Lower leg skin (tissue), 4 donors: ENCODE measurements around the gene ZFYVE28. TPM values are rescaled to one million over a fixed set of nuclear protein-coding genes. Genes with fewer than 3 reads are reported as not detected.

Experiments
- DNase-seq, 2 donors: peaks; one replicate each; pipeline ENCODE4 v3.0.0-alpha.2; 2019; ENCODE audit warnings: low spot score in 2 of 2
- H3K4me3 ChIP-seq: fragments of 200-600 bp; sonication (generic); 2 replicates; pipeline ENCODE4 v1.5.1; 2017; ENCODE audit warnings: mild to moderate bottlenecking, low read depth; ENCODE audit not compliant: poor library complexity, severe bottlenecking
- CTCF ChIP-seq, 3 donors: fragments of 450-650 bp; IDR thresholded peaks; one replicate each; pipeline ENCODE4 v1.5.1; 2016; ENCODE audit warnings: antibody characterized with exemption in 3 of 3, mild to moderate bottlenecking in 3 of 3, moderate library complexity in 2 of 3
- POLR2A ChIP-seq, 2 donors: fragments of 450-650 bp; IDR thresholded peaks; one replicate each; pipeline ENCODE4 v1.6.1; 2016 to 2017; ENCODE audit warnings: antibody characterized with exemption in 2 of 2, mild to moderate bottlenecking in 1 of 2, moderate library complexity in 1 of 2
- WGBS, 2 donors: methylation state at CpG; one replicate each; pipeline ENCODE4 v1.1.5; 2018; 5-methylcytosine and 5-hydroxymethylcytosine counted together
- intact Hi-C: fragments of 100-400 bp; cut with DNase I; formaldehyde crosslinking; loops from one replicate; pipeline ENCODE4 v1.15.0; 2023; ENCODE audit warnings: low total_unique reads
- total RNA-seq, 4 donors: library from RNA; depleted of rRNA; stranded (reverse); fragments of >200 nt; gene quantifications; one replicate each; pipeline ENCODE4 v1.1.0, GENCODE V29; 2016

ZFYVE28 gene
- total RNA-seq, 4 donors from 2014 or later: 5.0 to 12.8 (median 9.9) TPM

GRCh38 chr4:2332976-2333319, 85.5 kb downstream of the ZFYVE28 start:
- WGBS, 2 donors: 92 to 96% methylated on average over 6 of the region's 6 CpGs
- TF ChIP-seq CTCF (IDR thresholded peaks at IDR 0.05): no peak
- TF ChIP-seq POLR2A (IDR thresholded peaks at IDR 0.05): no peak
- intact Hi-C loops: no loop called here
- DNase-seq: no peak
- no peak overlapping the region for H3K4me3 ChIP-seq

GRCh38 chr4:2332201-2332975, 86.1 kb downstream of the ZFYVE28 start:
- TF ChIP-seq CTCF (IDR thresholded peaks at IDR 0.05) (no peak), POLR2A (IDR thresholded peaks at IDR 0.05) (no peak)
- intact Hi-C loops: no loop called here
- H3K4me3 ChIP-seq: no peak overlapping the region
- 90 to 91% methylated on average over 16 to 20 of the region's 21 CpGs for WGBS, 2 donors
- no peak for DNase-seq

- WGBS, 2 donors: 88% methylated on average over 11 to 13 of the region's 13 CpGs
- TF ChIP-seq POLR2A (IDR thresholded peaks at IDR 0.05) (no peak), CTCF (IDR thresholded peaks at IDR 0.05) (no peak)
- intact Hi-C loops: no loop called here
These were observed 86.8 kb downstream of the ZFYVE28 start for GRCh38 chr4:2331519-2332200.

GRCh38 chr4:2331043-2331420, 87.4 kb downstream of the ZFYVE28 start:
- no peak for DNase-seq
- no peak overlapping the region for H3K4me3 ChIP-seq
- intact Hi-C loops: no loop called here
- no peak for TF ChIP-seq POLR2A (IDR thresholded peaks at IDR 0.05)
- no peak for TF ChIP-seq CTCF (IDR thresholded peaks at IDR 0.05)
- WGBS, 2 donors: 74 to 78% methylated on average over 11 of the region's 11 CpGs

More at GRCh38 chr4:2331519-2332200, 86.8 kb downstream of the ZFYVE28 start:
- no peak overlapping the region for H3K4me3 ChIP-seq
- DNase-seq: no peak

GRCh38 chr4:2330091-2331042, 88.1 kb downstream of the ZFYVE28 start:
- TF ChIP-seq POLR2A (IDR thresholded peaks at IDR 0.05) (no peak), CTCF (IDR thresholded peaks at IDR 0.05) (no peak)
- no peak overlapping the region for H3K4me3 ChIP-seq
- no peak for DNase-seq
- 78 to 81% methylated on average over 19 of the region's 19 CpGs for WGBS, 2 donors
- intact Hi-C loops: no loop called here
